Stimulated activated effector memory CD8-positive, alpha-beta T cell treated with anti-CD3 and anti-CD28 coated beads, Interleukin-12 subunit alpha, Interleukin-12 subunit beta, amount 100 ng/mL, for 72 hours (primary cell): Measurements from ENCODE around the gene RGL4.
"Not testable (repeated sequence)": the region's sequence is repeated elsewhere in the genome, so short reads cannot be mapped to it uniquely, and the experiment has no call there.

Experiments used
- ATAC-seq: fragments of 150-1000 bp; cut with Tn5 transposase; 2 replicates; pipeline ENCODE4 v1.10.0; 2021
- DNase-seq, 2 donors: peaks; one replicate each; pipeline ENCODE4 v3.0.0; 2021 to 2022; ENCODE audit warnings: low spot score in 2 of 2
- H3K27ac Mint-ChIP-seq: one replicate; pipeline ENCODE4 v1.8.0; 2022; ENCODE audit warnings: mild to moderate bottlenecking, mixed read lengths
- H3K36me3 Mint-ChIP-seq: one replicate; pipeline ENCODE4 v1.8.0; 2022; ENCODE audit warnings: mild to moderate bottlenecking, mixed read lengths
- H3K4me1 Mint-ChIP-seq: one replicate; pipeline ENCODE4 v1.8.0; 2022; ENCODE audit warnings: mixed read lengths
- H3K4me3 Mint-ChIP-seq: one replicate; pipeline ENCODE4 v1.8.0; 2022; ENCODE audit warnings: mild to moderate bottlenecking, mixed read lengths
- H3K9me3 Mint-ChIP-seq: one replicate; pipeline ENCODE4 v1.8.0; 2022; ENCODE audit warnings: mixed read lengths

The RGL4 gene, protein sequence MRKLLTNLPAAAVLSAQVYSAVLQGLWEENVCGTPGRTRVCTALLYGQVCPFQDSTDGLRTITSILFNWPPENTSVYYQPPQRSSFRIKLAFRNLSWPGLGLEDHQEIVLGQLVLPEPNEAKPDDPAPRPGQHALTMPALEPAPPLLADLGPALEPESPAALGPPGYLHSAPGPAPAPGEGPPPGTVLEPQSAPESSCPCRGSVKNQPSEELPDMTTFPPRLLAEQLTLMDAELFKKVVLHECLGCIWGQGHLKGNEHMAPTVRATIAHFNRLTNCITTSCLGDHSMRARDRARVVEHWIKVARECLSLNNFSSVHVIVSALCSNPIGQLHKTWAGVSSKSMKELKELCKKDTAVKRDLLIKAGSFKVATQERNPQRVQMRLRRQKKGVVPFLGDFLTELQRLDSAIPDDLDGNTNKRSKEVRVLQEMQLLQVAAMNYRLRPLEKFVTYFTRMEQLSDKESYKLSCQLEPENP

DNA sequence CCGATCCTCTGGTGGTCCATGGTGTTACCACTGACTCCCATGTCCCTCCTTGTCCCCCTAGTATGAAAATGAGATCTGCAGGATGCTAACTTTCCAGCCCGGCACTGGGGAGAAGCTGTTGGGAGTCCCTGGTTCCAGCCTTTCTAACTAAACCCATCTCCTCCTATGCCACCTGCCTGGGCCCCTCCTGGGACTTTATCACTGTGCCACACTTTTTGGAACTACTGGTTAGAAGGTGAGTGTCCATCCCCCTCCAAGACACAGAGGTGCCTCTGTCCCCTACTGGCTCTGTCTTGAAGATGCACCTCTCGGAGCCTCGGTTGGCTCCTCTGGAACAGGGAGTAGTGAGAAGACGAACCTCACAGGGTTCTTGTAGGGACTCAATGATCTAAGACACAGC, at the start of gene RGL4:
TSS of gene RGL4 (plus strand) at position 301 of the 400 bp plus-strand sequence. CDS start 1,018 bp downstream, outside the sequence.
- peaks cover 12% of the 10 kb centered on the region for H3K4me1 Mint-ChIP-seq
- DNase-seq = no peak
- H3K36me3 Mint-ChIP-seq = no peaks in the 10 kb centered on the region
- no peaks in the 10 kb centered on the region for H3K9me3 Mint-ChIP-seq
- ATAC-seq = no peak
- H3K4me3 Mint-ChIP-seq = no peak within 1 kb of the TSS
- peak within 1 kb of the TSS; percentile 43 for H3K27ac Mint-ChIP-seq

- H3K9me3 Mint-ChIP-seq, H3K27ac Mint-ChIP-seq, DNase-seq, H3K4me1 Mint-ChIP-seq, H3K4me3 Mint-ChIP-seq, ATAC-seq, H3K36me3 Mint-ChIP-seq: not testable (repeated sequence)
Observed at GRCh38 chr22:23646526-23646925, 44.3 kb upstream of the RGL4 start.

- no peak for ATAC-seq
- no peaks in the 10 kb centered on the region for H3K36me3 Mint-ChIP-seq
- DNase-seq = no peak
- no peaks in the 10 kb centered on the region for H3K9me3 Mint-ChIP-seq
- no peak overlapping the region for H3K27ac Mint-ChIP-seq
- H3K4me1 Mint-ChIP-seq = no peaks in the 10 kb centered on the region
- H3K4me3 Mint-ChIP-seq = no peak overlapping the region
Observed at GRCh38 chr22:23649071-23649501, 41.7 kb upstream of the RGL4 start.

GRCh38 chr22:23651676-23652075, 39.1 kb upstream of the RGL4 start:
- H3K27ac Mint-ChIP-seq = no peak overlapping the region
- H3K36me3 Mint-ChIP-seq = no peaks in the 10 kb centered on the region
- ATAC-seq (no peak), DNase-seq (no peak)
- H3K4me3 Mint-ChIP-seq = no peak overlapping the region
- no peaks in the 10 kb centered on the region for H3K9me3 Mint-ChIP-seq
- no peaks in the 10 kb centered on the region for H3K4me1 Mint-ChIP-seq

DNA sequence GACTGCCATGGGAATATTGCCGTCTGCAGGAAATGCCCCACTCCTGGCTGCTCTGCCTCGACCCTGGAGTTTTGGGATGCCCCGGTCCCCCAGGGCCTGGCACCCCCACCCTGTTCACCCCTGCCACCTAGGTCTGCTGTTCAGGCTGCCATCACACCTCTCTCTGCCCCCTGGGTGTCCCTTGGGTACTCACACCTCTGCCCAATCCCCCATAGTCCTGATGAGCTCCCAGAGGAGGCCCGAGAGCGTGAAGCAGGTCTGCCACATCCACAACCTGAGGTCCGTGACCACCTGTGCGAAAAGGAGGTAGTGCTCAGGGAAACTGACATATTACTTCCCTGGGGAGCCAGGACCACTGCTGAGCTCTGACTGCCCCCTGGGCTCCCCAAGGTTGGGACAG, 38.5 kb upstream of the RGL4 start:
- no peaks in the 10 kb centered on the region for H3K4me1 Mint-ChIP-seq
- H3K27ac Mint-ChIP-seq = peak overlapping the region; percentile 69

GRCh38 chr22:23652711-23653110, 38.1 kb upstream of the RGL4 start:
- Mint-ChIP-seq H3K9me3 (no peaks in the 10 kb centered on the region), H3K27ac (peak overlapping the region; percentile 69), H3K4me3 (no peak overlapping the region), H3K4me1 (no peaks in the 10 kb centered on the region), H3K36me3 (peaks cover 5% of the 10 kb centered on the region)
- ATAC-seq (no peak), DNase-seq (no peak)

More for the DNA sequence above, 38.5 kb upstream of the RGL4 start:
- DNase-seq = no peak
- Mint-ChIP-seq H3K9me3 (no peaks in the 10 kb centered on the region), H3K4me3 (no peak overlapping the region), H3K36me3 (peaks cover under 1% of the 10 kb centered on the region)
- ATAC-seq = peak; percentile 13

DNA sequence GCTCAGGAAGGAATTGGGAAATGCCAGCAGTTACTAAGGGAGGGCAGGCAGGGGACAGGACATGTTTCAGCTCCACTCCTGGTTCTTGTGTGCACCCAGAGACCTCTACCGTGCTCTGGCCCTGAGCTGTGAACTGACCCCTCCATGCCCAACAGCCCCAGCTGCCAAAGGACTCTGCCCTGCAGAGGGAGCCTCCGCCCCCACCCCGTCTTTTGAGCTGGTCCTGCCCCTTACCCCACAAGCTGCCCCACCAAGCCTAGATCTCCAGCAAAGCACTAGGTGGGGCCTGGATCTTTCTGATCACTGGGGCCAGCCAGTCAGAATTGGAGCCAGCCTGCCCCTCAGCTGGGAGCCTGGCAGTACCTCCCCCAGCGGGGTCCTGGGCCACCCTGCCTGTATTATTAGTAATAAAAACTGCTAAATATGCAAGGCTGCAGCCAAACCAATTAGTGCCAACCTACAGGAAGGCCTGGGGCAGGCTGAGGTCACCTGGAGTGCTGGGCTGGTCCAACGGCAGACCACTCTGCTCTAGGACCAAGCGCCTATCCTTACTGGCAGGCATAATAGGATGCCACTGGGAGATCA, 34.8 kb upstream of the RGL4 start:
- no peaks in the 10 kb centered on the region for H3K9me3 Mint-ChIP-seq
- H3K36me3 Mint-ChIP-seq = peaks cover 25% of the 10 kb centered on the region
- no peaks in the 10 kb centered on the region for H3K4me1 Mint-ChIP-seq
- no peak for DNase-seq
- no peak for ATAC-seq
- H3K4me3 Mint-ChIP-seq = no peak overlapping the region
- peak overlapping the region; percentile 60 for H3K27ac Mint-ChIP-seq

DNA sequence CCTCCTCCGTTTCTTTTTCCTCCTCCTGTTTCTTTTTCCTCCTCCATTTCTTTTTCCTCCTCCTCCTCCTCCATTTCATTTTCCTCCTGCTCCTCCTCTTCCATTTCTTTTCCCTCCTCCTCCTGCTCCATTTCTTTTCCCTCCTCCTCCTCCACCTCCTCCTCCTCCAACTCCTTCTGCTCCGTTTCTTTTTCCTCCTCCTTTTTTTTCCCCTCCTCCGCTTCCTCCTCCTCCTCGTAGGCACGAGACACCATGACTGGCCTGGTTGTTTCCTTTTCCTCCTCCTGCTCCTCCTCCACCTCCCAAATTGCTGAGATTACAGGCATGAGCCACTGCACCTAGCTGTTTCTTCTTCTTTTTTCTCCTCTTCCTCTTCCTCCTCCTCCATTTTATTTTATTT, 33.1 kb upstream of the RGL4 start:
- H3K36me3 Mint-ChIP-seq = peaks cover 25% of the 10 kb centered on the region

GRCh38 chr22:23660381-23660780, 30.4 kb upstream of the RGL4 start:
- not testable (repeated sequence) for ATAC-seq, DNase-seq, H3K4me3 Mint-ChIP-seq, H3K27ac Mint-ChIP-seq, H3K9me3 Mint-ChIP-seq, H3K4me1 Mint-ChIP-seq
- peaks cover 25% of the 10 kb centered on the region for H3K36me3 Mint-ChIP-seq

More for the DNA sequence above, 33.1 kb upstream of the RGL4 start:
- H3K27ac Mint-ChIP-seq = peak overlapping the region; percentile 48
- no peak overlapping the region for H3K4me3 Mint-ChIP-seq
- H3K4me1 Mint-ChIP-seq = peaks cover 6% of the 10 kb centered on the region
- no peak for ATAC-seq
- no peak for DNase-seq
- H3K9me3 Mint-ChIP-seq = no peaks in the 10 kb centered on the region

GRCh38 chr22:23670378-23671295, 20.2 kb upstream of the RGL4 start:
- Mint-ChIP-seq H3K4me3 (no peak overlapping the region), H3K4me1 (peaks cover 13% of the 10 kb centered on the region), H3K36me3 (no peaks in the 10 kb centered on the region), H3K9me3 (no peaks in the 10 kb centered on the region), H3K27ac (no peak overlapping the region)
- ATAC-seq (no peak), DNase-seq (no peak)

- not testable (repeated sequence) for H3K36me3 Mint-ChIP-seq, DNase-seq, H3K9me3 Mint-ChIP-seq, H3K4me3 Mint-ChIP-seq, H3K27ac Mint-ChIP-seq
- H3K4me1 Mint-ChIP-seq = peaks cover 14% of the 10 kb centered on the region
- ATAC-seq = peak; percentile 24
Observed at GRCh38 chr22:23671387-23671786, 19.4 kb upstream of the RGL4 start.

- H3K9me3 Mint-ChIP-seq, DNase-seq, H3K4me3 Mint-ChIP-seq, H3K36me3 Mint-ChIP-seq: not testable (repeated sequence)
- peak; percentile 54 for ATAC-seq
- peak overlapping the region; percentile 69 for H3K27ac Mint-ChIP-seq
- peaks cover 17% of the 10 kb centered on the region for H3K4me1 Mint-ChIP-seq
Observed at GRCh38 chr22:23672307-23673049, 18.3 kb upstream of the RGL4 start.

DNA sequence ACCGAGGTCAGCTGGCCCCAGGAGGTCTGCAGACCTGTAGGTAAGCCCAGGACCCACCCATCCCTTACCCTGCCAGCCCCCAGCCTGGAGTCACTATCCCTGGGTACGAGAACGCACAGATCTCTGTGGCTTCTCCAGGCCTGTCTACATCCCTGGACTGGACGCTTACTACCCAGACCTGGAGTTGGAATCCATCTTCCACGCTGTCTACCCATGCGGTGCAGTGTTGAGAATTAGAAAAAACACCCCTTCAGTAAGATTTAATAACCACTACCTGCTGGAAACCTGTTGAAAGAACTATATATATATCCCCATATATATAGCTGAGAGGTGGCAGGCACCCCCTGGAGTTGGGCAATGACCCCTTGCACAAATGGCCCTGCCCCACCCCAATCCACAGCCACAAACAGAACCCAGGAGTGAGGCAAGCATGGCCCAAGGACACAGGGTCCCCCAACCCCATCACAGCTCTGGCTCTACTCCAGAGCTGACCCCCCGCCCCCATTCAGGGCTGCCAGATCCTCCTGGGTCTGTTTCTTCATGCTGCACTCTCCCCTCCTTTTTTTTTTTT, 17.7 kb upstream of the RGL4 start:
- Mint-ChIP-seq H3K27ac (peak overlapping the region; percentile 69), H3K4me1 (peaks cover 23% of the 10 kb centered on the region), H3K36me3 (no peaks in the 10 kb centered on the region), H3K4me3 (no peak overlapping the region), H3K9me3 (no peaks in the 10 kb centered on the region)
- DNase-seq = no peak
- no peak for ATAC-seq
